GM19099 (cell line): Measurements from ENCODE around the gene PMM2.

Experiments used
- POLR2A ChIP-seq: IDR thresholded peaks from 3 replicates; pipeline ENCODE4 v1.6.1; 2011; ENCODE audit warnings: low read depth; ENCODE audit not compliant: insufficient read length; ENCODE audit errors: extremely low read depth

Gene PMM2

DNA sequence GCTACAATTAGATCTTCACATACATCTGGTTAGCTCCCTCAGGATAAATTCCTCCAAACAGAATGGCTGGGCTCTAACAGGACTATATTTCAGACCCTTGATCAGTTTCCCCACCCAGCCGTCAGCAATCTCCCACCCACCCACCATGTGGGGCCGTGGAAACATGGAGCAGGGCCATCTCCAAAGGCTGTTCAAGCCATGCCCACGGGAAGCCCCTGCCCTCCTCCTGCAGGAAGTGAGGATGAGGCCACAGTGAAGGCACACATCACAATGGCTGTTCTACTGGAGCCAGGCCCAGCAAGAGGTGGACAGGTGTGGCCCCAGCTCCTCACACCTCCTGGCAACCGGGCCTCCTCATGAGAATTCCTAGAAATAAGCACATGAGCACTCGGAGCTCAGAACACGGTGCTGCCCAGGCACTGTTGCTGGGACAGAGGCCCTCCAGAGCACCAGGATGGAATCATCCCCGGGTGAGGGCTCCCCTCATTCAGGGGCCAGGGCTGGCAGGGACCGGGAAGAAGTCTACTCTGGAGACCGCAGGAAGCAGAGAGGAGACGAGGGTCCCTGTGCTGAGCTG lies 84.5 kb downstream of the PMM2 start, which contains the start of gene LITAFD:
LITAFD (plus strand) TSS at position 311 of the 577 bp plus-strand sequence. CDS start 2,005 bp downstream, outside the sequence.
- TF ChIP-seq POLR2A, result no peak

DNA sequence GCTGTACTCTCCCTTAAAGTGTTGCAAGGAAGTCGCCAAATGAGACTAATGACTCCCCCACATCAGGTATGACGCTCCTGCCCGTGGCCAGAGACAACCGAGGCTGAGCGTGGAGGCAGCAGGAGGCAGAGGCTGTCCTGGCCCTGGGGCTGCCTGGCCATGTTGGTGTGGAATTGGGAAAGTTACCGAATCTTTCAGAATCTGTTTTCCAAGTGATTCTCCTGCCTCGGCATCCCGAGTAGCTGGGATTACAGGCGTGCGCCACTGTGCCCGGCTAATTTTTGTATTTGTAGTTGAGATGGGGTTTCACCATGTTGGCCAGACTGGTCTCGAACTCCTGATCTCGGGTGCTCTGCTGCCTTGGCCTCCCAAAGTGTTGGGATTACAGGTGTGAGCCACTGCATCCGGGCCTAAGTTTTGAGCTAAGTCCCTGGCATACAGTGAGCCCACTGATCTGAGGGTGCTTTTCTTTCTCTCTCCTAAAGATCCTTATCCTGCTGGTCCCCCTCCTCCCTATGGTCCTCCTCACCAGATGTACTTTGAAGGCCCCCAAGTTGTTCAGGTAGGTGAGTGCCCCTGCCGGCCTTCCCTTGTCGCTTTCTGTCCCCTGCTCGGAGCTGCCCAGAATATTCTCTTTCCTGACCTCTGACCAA lies 85.2 kb downstream of the PMM2 start:
- no peak for TF ChIP-seq POLR2A

DNA sequence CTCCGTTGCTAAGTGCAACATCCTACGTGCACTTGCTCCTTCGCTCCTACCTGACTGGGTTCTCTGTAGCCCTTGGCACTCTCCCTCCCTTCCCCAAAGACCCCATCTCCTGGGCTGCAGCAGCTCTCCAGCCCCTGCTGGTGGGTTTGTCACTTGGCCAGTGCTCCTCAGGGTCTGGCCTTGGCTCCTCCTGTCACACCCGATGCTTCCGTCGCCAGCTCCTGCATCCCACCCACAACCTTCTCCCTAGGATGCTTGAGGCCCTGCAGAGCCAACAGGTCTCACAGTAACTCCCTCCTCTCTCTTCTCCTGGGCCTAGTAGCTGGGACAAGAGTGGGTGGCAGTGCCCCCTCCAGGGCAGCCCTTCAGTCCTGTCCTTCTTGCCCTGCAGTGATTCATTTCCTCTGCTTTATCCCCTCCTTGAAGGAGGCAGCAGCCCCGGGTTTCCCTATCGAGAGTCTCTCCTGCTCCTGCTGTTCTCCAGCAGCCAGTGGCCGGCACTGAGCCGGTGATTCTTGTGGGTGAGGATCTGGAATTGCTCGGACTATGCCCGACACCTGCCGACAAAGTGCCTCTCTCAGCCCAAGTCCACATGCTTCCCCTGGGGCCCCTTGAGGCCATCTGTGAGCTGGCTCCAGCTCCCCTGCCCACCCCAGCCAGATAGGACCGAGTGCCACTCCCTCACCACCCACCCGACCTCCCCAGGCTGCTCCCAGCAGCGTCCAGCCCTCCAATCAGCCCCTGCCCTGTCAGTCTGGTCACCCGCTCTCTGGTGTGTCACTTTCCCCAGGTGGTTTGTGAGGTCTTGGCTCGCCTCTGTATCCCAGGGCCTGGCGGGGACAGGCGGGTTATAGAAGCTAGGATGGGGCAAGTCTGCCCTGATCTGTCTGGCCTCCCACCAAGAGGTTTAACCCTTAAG lies 88.3 kb downstream of the PMM2 start:
- TF ChIP-seq POLR2A, result no peak

DNA sequence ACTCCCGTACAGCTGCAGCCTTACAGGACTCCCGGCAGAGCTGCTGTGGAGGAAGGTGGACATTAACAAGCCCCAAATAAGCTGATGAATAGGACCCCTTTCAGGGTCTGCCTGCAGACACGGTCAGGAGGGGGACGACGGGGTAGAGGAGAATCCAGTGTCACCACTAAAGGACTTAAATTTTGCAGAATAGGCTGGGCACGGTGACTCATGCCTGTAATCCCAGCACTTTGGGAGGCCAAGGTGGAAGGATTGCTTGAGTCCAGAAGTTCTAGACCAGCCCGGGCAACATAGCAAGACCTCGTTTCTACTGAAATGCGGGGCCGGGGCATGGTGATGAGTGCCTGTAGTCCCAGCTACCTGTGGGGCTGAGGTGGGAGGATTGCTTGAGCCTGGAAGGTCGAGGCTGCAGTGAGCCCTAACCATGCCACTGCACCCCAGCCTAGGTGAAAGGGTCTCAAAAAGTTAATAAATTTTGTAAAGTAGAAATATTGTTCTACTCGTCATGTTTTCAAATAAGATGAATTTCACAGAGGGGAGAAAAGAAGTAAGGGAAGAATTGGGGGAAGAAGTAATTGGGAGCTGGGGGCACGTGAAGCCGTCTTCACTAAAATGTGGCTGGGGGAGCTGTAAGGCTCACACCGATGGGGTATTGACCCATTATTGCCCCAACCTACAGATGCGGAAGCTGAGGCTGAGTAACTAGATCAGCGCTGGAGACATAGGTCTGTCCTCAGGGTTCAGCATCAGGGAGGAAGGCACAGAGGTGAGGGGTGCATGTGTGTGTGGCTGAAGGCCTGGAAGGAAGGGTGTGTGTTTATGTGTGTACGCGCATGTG lies 89.2 kb downstream of the PMM2 start:
- no peak for TF ChIP-seq POLR2A

DNA sequence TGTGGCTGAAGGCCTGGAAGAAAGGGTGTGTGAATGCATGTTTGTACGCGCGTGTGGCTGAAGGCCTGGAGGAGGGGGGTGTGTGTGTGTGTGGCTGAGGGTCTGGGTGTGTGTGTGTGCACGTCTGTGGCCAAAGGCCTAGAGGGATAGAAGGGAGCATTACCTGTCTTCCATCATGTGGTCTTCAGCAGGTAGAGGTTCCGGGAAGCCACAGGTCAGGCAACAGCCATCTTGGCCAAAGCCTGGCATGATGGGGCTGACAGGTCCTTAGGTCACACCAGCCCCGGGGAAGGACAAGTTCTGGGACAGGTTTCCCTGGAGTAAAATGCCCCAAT lies 89.8 kb downstream of the PMM2 start:
- TF ChIP-seq POLR2A, result no peak

DNA sequence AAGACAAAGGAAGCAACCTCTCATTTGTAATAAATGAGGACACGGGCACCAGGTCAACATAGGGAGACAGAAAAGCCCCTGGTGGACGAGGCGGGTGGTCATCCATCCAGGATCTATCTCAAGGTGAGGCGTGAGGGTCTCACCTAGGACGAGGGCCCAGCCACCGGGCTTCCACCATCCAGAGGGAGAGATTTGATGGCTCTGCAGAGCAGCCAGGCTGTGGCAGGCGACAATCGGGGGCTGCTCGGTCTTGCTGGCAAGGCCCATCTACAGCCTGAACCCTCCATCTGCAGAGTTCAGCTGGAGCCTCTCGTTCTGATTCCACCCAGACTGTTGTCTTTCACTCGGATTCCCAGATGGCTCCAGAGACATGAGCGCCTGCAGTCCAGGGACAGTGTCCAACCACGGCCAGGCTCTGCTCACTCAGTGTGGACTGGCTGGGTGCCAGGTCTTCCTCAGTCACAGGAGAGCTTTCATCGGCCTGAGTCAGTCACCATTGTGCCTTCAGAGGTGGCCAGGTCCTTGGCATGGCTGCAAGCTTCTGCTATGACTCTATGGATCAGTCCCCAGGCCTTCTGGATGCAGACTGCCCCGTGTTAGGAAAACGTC lies 90.4 kb downstream of the PMM2 start:
- no peak for TF ChIP-seq POLR2A

DNA sequence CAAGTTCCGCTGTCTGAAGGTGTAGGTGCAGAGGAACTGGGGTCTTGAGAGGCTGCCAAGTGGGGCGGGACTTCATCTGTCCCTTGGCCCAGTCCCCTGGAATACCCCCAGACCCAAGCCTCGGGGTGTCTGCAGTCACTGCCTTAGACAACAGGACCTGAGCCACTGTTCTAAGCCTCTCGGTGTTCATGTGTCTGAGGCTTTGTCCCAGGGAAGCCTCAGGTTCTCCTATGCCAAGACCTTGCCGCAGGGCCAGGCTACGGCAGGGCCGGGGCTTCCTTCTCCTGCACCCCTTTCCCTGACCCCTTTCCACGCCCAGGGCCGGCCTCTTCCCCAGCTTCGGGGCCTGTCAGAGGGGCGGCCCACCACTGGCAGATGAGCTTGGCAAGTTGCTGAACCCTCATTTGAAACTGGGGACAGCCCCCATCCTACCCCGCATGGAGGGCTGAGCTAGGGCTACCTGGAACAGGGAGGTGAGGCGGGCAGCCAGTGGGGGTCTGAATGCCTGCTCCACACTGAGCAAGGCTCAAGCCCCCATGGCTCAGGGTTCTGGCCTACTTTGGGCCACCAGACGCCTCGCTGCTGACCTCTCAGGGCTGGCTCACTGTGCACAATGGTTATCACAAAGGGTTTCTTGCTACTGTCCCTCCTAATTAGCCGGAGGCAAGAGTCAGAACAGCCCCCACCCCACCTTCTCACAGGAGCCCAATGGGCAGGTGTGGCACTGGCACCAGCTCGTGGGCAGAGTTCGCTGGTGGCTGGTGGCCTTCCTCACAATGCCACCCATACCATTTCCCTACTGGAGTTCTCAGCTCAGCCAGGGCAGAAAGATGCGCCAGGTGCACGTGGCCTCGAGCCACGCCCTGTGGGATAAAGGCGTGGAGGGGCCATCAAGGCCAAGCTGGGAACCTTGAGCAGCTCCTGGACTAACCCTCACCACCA lies 91.6 kb downstream of the PMM2 start:
- no peak for TF ChIP-seq POLR2A

DNA sequence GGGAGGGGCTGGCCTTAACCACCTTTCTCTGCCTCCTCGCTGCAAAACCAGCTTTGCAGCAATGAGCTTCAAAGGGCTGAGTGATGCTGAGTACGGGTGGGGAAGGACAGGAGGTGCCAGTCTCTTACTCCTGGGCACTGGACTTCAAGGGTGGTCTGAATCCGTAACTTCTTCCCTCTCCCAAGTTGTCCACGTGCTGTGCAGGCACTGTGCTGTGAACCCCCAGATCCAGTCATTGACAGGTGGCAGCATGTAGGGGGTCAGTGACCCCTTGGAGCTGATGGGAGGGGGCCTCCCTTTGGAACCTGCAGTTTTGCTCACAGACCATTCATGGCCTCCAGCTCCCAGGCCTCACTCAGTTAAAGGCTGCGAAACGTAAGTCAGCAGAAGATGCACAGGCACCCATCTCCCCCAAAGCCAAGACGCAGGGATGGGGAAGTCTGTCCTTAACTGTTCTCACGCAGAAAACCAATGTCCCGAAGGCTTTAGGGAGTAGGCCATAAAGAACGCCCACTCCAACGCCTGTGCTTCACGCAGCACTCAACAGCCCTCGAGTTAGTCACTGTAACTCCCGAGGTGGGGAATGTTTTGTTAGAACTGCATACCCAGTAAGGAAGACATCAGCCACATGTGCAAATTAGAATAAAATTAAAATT lies 92.4 kb downstream of the PMM2 start:
- TF ChIP-seq POLR2A, result no peak

DNA sequence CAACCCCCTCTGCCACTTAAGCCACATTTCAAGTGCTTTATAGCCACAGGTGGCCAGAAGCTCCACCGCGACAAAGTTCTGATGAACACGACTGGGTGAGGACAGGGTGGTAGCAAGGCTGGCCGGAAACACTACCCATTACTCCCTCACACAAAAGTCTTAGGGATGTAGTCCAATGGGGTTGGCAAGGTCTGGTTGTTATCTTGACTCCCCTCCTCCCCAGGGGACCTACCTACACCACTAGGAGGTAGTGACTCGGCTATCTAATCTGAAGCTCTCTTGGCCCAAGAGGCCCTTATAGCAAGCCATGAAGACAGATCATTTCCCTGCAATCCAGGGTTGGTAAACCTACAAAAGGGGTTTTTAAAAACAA lies 92.9 kb downstream of the PMM2 start:
- no peak for TF ChIP-seq POLR2A

DNA sequence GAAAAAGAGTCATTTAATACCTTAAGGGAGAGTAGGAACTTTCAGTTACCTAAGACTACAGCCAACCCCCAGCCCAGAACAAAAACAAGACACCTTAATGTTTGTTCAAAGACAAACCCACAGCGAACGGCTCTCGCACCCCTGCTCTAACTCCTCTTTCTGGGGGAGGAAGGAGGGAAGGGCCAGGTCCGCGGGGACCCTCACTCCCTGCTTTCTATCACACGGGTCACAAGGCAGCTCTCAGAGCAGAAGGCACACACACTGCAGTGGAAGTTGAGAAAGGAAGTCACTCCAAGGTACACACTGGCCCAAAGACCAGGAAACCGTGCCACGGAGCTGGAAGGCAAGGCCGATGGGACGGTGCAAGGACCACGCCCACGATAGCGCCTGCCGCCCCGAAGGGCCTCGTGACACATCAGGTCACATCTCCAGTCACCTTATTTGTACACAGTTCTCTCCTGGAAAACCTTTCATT lies 94.5 kb downstream of the PMM2 start:
- no peak for TF ChIP-seq POLR2A

DNA sequence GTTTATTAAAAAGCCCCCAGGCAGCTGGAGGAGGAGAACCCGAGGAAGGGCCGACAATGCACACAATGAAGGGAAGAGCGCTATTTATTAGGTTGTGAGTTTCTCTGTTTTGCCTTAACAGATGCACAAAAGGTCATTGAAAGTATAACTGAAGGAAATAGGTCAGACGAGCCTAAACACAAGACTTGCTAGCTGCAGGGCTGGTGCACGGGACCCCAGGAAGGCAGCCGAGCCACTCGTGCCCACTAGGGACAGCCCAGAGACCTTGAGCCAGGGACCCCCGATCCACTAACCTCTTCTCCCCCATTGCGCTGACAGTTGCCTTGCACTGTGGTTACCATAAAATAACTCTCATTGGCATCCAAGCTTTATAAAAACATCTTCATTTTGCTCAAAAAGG lies 95.8 kb downstream of the PMM2 start:
- no peak for TF ChIP-seq POLR2A

DNA sequence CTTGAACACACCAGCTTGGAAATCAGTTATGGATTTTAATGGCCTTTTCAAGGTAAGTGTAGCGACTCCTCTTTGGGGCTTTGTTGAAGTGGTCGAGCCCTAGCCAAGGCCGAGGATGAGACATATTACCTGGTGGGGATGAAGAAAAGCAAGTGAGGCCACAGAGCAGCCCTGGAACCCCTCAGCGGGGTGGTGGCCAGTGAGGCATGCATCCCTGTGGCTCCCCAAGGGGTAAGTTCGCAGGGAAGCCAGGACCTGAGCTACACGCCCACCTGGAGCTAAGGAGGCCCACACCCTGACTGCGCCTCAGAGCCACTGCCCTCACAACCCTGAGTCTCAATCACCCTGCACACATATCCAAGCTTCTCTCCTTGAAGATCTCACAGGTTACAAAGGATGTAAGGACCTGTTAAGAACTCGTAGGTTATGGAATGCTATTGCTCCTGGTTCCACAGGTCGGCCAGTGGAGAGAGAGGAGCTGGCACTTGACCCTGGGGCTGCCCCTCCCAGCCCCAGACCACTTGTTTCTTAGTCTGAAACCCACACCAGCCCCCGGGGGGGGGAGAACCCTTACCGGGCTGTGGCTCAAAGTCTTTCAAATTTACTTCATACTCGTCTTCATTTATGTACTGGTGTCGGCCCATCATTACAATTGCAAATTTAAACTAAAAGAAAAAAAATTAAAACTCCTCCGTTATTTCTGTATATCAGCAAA lies 96.5 kb downstream of the PMM2 start:
- TF ChIP-seq POLR2A, result no peak
